ENCODE data around the gene CAPN11.

CAPN11 gene

DNA sequence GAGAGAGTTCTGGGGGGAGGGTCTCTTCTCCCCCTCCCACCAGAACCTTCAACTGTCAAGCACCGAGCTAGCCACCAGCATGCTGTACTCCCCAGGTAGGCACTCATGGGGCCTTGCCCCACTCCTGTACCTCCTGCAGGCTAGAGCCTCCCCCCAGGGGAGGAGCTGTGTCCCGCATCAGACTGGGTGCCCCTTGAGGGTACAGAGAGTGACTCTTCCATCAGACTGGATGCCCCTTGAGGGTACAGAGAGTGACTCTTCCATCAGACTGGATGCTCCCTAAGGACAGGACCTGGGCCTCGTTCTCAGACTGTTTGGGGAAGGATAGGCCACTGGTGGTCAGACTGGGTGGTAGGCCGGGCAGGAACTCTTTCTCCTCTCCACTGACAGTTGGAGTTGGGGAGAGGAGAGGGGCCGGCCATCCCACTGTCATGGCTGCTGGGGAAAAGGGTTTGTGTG lies at the start of gene CAPN11:
Gene CAPN11 (plus strand): TSS at position 51 of the 459 bp plus-strand sequence. CDS start 29 bp downstream, at position 80.
- DNase-seq: no peak

DNA sequence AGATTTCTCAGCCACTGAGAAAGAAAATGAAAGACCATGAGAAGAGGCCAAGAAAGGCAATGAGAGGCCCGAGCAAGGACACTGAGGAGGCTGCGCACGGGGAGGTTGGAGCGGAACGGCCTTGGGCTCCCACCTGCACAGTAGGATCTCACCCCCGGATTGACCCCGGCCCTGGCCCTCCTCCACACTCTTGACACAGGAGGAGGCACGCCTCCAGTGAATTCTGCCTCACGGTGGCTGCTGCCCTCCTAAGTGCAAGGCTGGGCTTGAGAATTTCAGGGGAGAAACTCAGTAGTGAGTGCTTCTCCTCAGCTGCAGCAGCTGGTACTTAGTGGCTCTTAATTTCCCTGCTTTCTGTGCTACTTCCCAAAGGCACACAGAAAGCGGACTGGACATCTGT lies 49.4 kb upstream of the CAPN11 start:
- DNase-seq: no peak

DNA sequence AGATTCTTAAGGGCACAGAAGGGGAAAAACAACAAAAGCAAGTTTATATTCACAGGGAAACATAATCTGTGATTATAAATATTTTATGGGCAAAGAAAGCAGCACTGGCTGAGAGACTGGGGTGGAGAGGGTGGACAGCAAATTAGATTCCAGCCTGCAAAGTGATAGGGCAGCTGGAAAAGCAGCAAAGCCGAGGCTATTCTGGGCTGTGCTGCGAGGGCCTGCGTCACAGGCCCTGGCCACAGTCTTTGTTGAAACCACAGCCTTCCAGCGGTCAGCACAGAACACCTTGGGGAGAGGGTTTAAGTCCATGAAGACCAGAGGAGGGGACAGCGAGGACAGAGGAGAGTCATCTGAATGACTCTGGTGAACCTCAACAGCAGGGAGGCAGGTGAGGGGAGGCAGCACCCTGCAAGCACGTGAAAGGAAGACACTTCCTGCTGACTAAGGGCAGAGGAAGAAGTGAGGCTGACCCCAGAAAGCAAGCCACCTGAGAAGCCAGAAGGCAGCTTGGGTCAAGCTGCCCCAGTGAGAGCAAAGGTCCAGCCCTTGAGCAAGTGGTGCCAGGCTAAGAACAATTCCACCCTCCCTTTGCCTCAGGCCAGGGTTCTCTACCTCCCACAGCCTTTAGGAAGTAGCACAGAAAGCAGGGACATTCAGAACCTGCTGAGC lies 48.5 kb upstream of the CAPN11 start:
- DNase-seq: no peak

DNA sequence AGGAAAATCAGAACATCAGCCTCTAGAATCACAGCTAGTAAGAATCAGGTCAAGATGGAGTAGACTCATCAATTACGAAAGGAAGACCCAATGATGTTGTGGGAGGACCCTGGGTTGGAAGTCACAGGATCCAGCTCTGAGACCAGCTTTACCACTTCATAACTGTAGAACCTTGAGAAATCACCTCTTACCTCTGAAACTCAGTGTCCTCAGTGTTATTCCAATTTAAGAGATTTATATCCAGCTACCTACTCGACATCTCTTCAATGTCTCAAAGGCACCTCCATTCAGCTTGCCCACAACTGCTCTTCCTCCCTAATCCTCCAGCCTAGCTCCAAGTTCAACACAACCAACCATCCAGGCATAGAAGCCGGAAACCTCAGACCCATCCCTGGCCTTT lies 47.7 kb upstream of the CAPN11 start:
- no peak for DNase-seq

DNA sequence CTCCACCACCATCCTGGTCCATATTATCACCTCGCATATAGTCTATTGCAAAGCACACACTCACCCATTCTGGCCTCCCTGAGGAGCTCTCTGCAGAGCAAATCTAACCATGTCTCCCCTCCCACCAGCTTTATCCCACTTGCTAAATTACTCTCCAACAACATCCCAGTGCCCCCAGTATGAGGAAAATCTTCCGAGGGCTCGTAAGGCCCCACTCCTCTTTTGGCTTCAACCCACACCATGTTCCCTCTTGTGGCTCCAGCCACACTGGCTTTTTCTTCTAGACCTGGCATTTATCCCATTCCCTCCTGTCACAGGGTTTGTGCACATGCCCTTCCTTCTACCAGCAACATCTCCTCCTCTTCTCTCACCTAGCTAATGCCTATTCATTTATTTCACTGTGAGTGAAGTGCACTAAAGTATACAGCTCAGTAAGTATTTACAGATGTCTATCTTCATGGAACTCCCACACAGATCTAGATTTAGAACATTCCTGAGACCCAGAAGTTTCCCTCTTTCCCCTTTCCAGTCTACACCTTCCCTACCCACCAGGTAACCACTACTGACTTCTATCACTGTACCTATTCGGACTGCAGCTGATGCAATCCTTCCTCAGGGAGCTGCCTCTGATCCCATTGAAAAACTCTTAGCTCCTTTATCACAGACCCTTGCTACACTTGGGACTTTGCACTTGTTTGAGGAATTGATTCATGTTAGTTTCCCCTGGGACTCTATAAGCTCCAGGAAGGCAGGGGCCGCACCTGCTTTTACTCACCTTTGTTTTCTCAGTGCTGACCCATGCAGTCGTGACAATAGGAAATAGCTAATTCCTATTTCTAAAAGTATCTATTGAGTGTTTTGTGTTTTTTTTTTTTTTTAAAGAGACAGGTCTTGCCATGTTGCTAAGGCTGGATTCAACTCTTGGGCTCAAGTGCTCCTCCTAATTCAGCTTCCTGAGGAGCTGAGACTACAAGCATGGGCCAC lies 46.9 kb upstream of the CAPN11 start:
- DNase-seq: no peak

DNA sequence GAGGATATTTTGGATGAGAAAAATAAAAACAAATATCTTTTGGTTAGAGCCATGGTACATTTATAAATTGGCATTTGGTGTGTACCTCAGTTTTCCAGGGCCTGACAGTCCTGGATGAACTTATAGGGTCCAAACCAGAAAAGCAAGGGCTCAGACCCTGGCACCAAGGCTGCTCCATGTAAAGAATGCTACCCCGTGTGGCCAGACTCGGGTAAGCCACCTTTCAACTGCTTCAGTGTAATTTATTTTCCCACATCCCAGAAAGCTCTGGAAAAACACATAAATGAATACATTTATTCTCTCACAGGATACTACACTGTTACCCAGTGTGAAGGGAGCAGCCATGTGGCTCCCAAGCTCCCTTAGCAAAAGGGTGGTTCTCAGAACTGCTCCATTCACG lies 45.2 kb upstream of the CAPN11 start:
- DNase-seq: no peak

DNA sequence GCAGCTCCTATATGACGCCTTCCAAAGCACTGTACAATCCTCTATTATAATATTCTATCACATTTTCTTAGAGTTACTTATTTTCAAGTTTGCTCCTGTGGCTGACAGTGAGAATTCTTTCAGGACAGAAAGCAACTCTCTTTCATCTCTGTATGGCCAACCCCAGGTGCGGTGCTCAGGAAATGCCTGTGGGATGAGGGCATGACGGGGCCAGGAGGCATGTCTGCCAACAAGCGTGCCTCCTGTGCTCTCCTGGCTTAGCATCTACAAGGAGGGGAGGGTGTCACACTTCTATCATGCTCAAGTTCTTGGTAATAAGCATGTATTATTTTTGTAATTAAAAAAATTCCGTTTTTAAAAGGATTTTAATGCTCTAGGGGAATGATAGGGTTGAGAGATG lies 42.8 kb upstream of the CAPN11 start:
- DNase-seq: no peak

DNA sequence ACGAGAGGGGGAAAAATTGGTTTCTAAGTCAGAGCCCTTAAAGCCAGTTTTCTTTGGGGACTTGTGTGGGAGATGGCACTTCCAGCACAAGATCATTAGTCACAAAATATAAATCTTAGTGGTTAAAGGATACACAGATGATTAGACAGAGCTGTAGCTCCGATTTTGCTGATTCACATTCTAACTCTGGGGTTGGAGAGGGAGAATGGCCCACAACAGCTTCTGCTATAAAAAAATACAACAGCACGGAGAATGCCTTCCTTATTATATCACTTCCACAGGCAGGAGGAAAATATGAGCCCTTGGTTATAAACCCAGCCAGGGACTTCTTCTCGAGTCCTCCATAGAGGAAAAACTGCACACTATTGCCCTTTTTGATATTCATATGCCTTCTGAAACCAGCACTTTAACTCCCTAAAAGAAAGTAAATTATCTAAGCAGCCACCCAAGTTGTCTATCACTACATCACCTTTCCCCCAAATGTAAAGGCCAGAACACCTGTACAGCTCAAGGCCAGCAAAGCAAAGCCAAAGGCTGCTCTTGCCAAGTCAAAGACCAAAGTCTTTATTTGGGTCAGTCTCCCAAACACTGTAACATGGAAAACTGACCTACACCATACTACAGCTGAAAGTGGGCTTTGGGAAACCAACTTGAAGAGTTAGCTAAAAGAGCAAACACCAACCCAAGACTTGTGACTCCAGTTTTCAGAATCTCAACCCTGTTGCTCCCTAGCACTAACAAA lies 41.8 kb upstream of the CAPN11 start:
- DNase-seq: no peak

DNA sequence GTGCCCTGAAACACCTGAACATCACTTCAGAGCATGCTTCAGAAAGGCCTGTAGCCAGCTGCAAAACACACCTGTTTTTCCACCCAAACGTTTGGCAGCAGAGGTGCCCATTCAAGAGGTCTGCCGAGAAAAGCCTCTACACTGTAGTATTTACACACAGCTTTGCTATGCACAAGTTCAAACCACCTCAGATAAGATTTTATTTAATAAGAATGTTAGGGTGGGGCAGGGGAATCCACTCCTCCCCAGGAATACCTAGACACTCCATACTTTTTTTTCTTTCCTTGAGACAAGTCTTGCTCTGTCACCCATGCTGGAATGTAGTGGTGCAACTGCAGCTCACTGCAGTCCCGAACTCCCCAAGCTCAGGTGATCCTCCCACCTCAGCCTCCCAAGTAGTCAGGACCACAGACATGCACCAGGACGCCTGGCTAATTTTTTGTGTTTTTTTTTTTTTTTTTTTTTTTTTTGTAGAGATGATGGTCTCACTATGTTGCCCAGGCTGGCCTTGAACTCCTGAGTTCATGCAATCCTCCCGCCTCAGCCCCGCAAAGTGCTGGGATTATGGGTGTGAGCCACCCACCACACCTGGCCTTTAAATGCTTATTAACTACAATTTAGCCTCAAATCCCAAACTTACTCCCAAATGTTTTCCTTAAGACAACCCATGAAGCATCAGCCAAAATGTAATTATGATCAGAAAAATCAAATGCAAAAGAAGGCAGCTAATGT lies 41.1 kb upstream of the CAPN11 start:
- no peak for DNase-seq

DNA sequence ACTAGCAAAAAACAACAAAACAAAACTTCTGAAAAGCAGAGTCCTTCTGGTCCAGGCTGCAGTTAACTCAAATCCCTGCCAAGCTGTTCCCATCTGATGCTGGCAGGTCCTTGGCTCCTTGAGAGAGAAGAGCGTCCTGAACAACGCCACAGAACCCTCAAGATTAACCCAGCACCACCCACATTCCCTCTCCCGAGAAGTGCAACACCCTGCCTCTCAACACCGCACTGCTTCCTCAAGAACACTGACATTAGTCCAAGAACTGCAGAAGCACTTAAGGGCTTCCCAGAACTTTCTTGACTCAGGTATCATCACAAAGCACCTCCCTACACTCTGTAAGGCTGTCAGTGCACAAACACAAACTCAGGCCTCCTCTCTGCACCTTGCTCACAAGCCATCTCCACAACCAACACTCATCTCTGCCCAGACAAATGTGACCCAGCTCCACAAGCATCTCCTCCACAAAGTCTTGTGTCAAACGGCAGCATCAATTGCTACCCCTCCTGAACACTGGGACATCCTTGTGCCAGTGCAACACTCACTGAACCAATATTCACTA lies 38.8 kb upstream of the CAPN11 start:
- DNase-seq: no peak

DNA sequence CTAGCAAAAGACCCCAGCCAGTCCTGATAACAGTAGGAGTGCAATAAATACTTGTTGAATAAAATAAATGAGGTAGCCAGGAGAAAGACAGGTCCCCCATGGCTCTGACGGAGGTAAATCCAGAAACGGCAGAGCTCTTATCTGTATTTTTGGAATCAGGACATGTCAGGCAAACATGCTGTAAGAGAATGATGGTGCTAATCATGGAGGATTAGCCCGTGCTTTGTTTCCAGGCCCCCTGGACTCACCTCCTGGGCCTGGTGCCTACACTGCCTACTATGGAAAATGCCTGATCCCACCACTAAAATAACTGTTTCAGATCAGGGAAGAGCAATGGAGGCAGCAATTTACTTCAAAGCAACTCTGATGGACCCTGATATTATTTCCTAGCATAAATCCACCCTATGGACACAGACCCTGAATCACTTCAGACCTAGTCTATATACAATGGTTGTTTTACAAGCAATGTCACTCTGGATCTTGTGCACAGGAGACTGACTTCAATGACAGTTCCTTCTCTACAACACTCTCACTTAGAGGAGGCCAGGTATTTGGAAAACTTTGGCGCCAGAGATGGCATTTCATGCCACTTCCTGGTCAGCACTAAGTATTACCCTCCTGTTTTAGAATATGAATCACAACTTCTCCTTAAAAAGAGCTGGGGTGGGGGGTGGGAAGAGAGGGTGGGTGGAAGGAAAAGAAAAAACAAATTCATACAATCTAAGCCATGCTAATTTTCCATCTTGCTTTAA lies 37.8 kb upstream of the CAPN11 start:
- no peak for DNase-seq

DNA sequence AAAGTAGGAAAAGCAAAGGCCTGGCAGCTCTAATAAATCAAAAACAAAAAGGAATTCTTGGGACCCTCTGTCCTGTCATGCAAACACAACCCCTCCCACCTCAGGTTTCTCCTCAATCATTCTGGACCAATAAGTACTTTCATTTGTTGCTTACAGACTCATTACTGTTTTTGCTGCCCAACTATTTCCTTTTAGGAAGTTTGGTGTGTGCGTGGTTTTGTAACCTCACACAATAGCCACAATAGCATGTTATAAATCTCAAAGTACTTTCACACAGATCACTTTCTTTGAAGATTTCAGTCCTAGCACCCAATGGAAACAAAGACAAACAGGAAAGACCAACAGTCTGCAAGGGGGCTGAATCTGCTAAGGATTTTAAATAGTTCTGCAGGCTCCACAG lies 35.8 kb upstream of the CAPN11 start:
- peak; percentile 60 for DNase-seq

DNA sequence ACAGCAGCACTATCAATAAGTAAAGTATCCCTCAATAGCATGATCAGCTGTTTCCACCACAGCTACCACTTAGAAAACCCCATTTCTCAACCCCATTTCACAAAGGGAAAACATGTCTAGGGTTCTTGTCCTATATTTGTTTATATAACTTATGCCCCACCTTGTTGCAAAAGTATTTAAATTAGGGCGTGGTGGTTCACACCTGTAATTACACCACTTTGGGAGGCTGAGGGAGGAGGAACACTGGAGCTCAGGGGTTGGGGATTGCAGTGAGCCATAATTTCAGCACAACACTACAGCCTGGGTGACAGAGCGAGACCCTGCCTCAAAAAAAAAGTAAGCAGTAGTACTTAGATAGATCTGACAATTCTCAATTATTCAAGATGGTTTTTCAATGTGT lies 35.1 kb upstream of the CAPN11 start:
- no peak for DNase-seq

DNA sequence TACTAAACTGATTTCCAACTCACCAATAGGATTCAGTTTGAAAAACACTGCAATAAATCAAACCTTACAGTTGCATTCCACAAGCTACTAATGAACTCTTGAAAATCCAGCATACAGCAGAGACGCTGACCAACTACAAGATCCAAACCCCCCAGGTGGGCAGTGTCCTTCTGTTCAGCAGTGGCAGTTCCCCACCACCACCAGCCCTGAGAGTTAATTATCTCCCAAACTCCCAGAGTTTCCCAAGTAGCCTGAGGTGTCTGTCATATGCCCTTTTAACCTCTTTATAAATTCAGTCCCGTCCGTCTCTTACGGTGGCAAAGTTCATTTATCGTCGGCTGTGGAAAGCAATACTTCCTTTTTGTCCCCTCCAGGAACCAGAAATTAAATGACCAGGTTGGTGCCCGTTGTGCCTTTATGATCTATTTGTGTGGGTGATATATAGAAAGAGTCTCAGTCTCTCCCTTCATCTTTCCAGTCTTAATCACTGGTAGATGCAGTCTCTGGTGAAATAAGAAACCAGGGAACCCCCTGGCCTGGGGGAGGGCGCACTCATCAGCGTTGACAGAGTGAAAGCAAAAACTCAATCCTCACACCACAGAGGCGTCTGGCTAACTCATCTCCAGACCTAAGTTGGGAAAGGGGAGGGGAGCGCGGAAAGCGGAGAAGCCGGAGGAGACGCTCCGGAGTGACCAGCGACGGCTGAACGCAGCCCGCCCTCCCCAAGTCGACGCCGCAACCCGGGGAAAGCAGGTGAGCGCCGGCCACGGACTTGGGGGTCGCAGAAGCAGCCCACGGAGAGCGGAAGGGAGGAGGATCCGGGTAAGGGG lies 32.1 kb upstream of the CAPN11 start:
- peak; percentile 30 for DNase-seq

DNA sequence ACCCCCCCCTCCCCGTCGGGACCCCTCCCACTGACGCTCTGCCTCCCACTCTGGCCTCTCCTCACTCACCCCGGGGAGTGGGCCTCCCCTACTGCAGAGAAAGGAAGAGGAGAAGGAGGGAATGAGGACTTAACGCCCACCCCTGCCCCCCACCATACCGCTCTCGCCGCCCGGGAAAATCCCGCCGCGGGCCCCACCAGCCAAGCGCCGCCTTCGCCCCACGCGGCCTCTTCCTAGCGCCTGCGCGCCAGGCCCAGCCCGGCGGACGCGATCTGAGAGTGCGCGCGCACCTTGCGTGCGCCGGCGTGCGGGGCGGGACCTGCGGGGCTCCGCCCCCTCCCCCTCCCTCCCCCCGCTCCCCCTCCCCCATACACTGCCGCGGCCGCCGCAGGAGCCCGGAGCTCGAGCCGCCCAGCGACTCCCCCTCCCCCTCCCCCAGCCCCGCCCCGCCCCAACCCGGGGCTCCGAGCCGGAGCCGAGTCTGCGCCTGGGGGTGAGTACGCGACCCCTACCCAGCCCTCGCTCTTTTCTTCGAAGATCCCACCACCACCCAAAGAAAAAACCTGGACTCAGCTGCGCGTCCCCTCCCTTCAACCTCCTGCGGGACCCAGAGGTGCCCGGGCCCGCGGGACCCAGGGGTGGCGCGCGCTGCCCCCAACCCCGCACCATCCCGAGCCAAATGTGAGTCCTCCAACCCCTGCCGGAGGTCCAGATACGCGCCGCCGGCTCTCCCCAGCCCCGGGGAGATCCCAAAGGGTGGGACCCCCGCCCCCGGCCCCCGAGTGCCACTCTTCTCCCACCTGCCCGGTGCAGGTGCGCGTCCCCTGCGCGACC lies 31.2 kb upstream of the CAPN11 start, which contains the start of the genes MRPL14 and TMEM63B:
Gene MRPL14 (minus strand): TSS at position 267 of the 834 bp plus-strand sequence. CDS start 10,841 bp downstream, outside the sequence.
Gene TMEM63B (plus strand): TSS at position 369 of the 834 bp plus-strand sequence. CDS start 7,031 bp downstream, outside the sequence.
- peak; percentile 68 for DNase-seq

DNA sequence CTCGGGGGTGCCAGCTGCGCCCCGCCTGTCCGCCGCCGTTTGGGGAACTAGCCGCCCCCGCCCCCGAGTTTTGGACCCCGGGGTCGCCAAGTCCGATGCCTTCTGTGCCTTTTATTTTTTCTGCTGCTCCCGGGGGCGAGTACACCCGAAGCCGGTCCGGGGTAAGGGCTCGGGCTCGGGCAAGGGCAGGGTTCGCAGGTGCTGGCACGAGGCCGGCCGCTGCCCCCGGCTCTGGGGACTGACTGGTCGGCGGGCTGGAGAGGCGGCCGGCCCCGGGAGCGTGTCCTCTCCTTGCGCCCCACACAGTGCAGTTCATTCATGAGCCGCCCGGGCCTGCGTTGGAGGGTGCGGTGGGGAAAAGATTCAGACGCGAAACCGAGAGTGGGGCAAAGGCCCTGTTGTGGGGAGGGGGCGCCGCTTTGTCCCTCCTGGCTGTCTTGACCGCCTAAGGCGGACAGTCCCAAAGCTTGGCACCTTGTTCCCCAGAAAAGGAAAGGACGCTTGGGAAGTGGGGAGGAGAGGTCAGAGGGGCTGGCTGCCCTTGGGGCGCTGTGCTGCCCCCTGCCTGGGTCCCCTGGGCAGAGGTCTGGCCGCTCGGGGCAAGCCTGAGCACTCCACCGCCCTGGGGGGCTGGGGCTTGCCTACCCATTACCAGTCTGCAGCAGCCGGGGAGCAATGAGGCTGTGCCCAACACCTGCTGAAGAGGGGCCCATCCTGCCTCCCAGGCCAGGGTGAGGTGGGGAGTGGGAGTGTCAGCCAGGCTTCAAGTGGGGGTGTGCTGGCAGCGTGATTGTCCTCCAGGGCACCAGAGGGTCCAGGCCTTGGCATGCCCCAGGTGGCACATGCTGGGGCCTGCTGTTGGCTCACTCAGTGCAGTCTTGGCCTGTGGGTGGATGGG lies 30.4 kb upstream of the CAPN11 start:
- DNase-seq: no peak

DNA sequence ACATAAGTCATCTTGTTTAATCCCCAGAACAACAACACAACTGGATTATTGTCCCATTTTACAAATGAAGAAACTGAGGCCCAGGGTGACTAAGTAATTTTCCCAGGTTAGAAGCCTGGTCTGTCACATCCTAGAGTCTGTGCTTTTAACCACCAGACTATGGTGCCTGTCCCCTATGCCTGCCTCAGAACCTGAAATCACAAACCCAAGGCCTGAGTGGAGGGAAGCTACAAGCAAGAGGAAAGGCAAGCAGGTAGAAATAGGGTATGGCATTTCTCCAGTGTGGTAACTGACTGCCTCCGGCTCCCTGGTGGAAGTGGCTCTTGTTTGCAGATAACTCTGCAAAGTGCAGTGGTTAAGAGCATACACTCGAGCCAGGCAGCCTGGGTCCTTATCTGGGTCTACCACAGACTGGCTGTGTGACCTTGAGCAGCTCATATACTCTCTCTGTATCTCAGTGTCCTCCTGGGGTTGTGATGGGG lies 28.7 kb upstream of the CAPN11 start:
- no peak for DNase-seq

DNA sequence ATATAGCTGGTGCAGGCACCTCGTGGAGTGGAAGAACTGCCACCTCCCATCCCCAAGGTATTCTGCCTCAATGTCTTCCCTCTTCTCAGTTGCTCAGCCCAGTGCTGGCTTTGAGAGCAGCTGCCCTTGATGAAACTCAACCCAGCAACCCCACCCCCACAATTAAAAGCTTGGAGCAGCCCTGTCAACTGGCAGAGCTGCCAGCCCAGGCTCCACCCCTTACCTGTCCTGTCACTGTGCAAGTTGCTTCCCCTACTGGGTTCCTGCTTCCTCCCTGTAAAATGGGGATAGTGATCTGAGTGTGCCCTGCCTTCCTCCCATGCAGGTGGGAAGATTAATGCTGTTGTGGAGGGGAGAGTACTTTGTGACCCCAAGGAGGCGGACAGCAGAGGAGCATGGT lies 26.7 kb upstream of the CAPN11 start:
- DNase-seq: no peak
